Stimulated activated naive CD8-positive, alpha-beta T cell treated with anti-CD3 and anti-CD28 coated beads, Interleukin-15, amount 100 ng/mL, for 72 hours (primary cell): ENCODE results near the gene OR52E6.

Experiments
- ATAC-seq: fragments of 150-1000 bp; cut with Tn5 transposase; 2 replicates; pipeline ENCODE4 v1.10.0; 2021; ENCODE audit warnings: mild to moderate bottlenecking, moderate library complexity
- DNase-seq, 2 donors: peaks; one replicate each; pipeline ENCODE4 v3.0.0; 2021 to 2022
- H3K27ac Mint-ChIP-seq, 2 donors: one replicate each; pipeline ENCODE4 v1.8.0; 2022; ENCODE audit warnings: mild to moderate bottlenecking in 2 of 2, mixed read lengths in 2 of 2, moderate library complexity in 2 of 2
- H3K27me3 Mint-ChIP-seq: one replicate; pipeline ENCODE4 v1.8.0; 2022; ENCODE audit warnings: mixed read lengths
- H3K4me1 Mint-ChIP-seq: one replicate; pipeline ENCODE4 v1.8.0; 2022; ENCODE audit warnings: mild to moderate bottlenecking, mixed read lengths
- H3K4me3 Mint-ChIP-seq, 2 donors: one replicate each; pipeline ENCODE4 v1.8.0; 2022; ENCODE audit warnings: mild to moderate bottlenecking in 2 of 2, mixed read lengths in 2 of 2, moderate library complexity in 1 of 2
- H3K9me3 Mint-ChIP-seq, 2 donors: one replicate each; pipeline ENCODE4 v1.8.0; 2022; ENCODE audit warnings: mixed read lengths in 2 of 2

OR52E6 gene

GRCh38 chr11:5815534-5815933, 26.2 kb downstream of the OR52E6 start:
- H3K4me3 Mint-ChIP-seq, result no peak overlapping the region
- DNase-seq, result no peak
- H3K27me3 Mint-ChIP-seq, result peaks cover 3% of the 10 kb centered on the region
- no peak for ATAC-seq
- no peaks in the 10 kb centered on the region for H3K9me3 Mint-ChIP-seq
- H3K27ac Mint-ChIP-seq, result no peak overlapping the region
- H3K4me1 Mint-ChIP-seq, result peaks cover 6% of the 10 kb centered on the region

GRCh38 chr11:5809905-5810795, 31.5 kb downstream of the OR52E6 start:
- peaks cover 14% of the 10 kb centered on the region for H3K4me1 Mint-ChIP-seq
- H3K27me3 Mint-ChIP-seq, result peaks cover 22% of the 10 kb centered on the region
- DNase-seq, result no peak
- no peak overlapping the region for H3K4me3 Mint-ChIP-seq
- H3K27ac Mint-ChIP-seq, result no peak overlapping the region
- H3K9me3 Mint-ChIP-seq, result no peaks in the 10 kb centered on the region
- no peak for ATAC-seq

GRCh38 chr11:5809122-5809519, 32.6 kb downstream of the OR52E6 start:
- ATAC-seq (peak; percentile 51), DNase-seq (peak; percentile 10 to 11)
- no peak overlapping the region for H3K27ac Mint-ChIP-seq

GRCh38 chr11:5808500-5809121, 33.1 kb downstream of the OR52E6 start, which contains the start of gene OR52N2:
Gene OR52N2, plus strand, starts transcription at chr11:5808924. Its CDS starts 11,412 bp downstream, at chr11:5820336.
- Mint-ChIP-seq H3K4me3 (peak within 1 kb of the TSS; percentile 81 to 82), H3K4me1 (peaks cover 14% of the 10 kb centered on the region), H3K27me3 (peaks cover 22% of the 10 kb centered on the region), H3K27ac (peak within 1 kb of the TSS; percentile 44 to 57), H3K9me3 (peaks cover 7 to 9% of the 10 kb centered on the region in 2 donors)
- DNase-seq (peak; percentile 67 to 76), ATAC-seq (peak; percentile 90)

More at GRCh38 chr11:5809122-5809519, 32.6 kb downstream of the OR52E6 start:
- peaks cover 5% of the 10 kb centered on the region in 2 donors for H3K9me3 Mint-ChIP-seq
- peak overlapping the region; percentile 81 to 82 for H3K4me3 Mint-ChIP-seq
- H3K4me1 Mint-ChIP-seq, result peaks cover 14% of the 10 kb centered on the region
- H3K27me3 Mint-ChIP-seq, result peaks cover 22% of the 10 kb centered on the region

- no peak for ATAC-seq
- H3K27me3 Mint-ChIP-seq, result peaks cover 22% of the 10 kb centered on the region
- no peak for DNase-seq
- H3K9me3 Mint-ChIP-seq, result peaks cover 7 to 17% of the 10 kb centered on the region in 2 donors
- H3K27ac Mint-ChIP-seq, result no peak overlapping the region
- peaks cover 14% of the 10 kb centered on the region for H3K4me1 Mint-ChIP-seq
- H3K4me3 Mint-ChIP-seq, result no peak overlapping the region
These were observed 34.1 kb downstream of the OR52E6 start for GRCh38 chr11:5807580-5807979.

- Mint-ChIP-seq H3K27me3 (peaks cover 4% of the 10 kb centered on the region), H3K4me1 (peaks cover 8% of the 10 kb centered on the region), H3K4me3 (no peak overlapping the region), H3K9me3 (peaks cover 7 to 17% of the 10 kb centered on the region in 2 donors), H3K27ac (no peak overlapping the region)
- DNase-seq (no peak), ATAC-seq (no peak)
These were observed 37.7 kb downstream of the OR52E6 start for GRCh38 chr11:5803982-5804381.

- Mint-ChIP-seq H3K4me1 (no peaks in the 10 kb centered on the region), H3K9me3 (no peaks in the 10 kb centered on the region), H3K4me3 (no peak overlapping the region), H3K27ac (no peak overlapping the region), H3K27me3 (peaks cover 23% of the 10 kb centered on the region)
- ATAC-seq (no peak), DNase-seq (no peak)
These were observed 45.2 kb downstream of the OR52E6 start for GRCh38 chr11:5796541-5796940.

GRCh38 chr11:5791165-5791564, 50.5 kb downstream of the OR52E6 start, which contains the start of gene OR52N1:
Gene OR52N1, minus strand, starts transcription at chr11:5791265. Its CDS starts 2,449 bp downstream, at chr11:5788816.
- peaks cover 10% of the 10 kb centered on the region for H3K27me3 Mint-ChIP-seq
- no peak for DNase-seq
- no peaks in the 10 kb centered on the region for H3K9me3 Mint-ChIP-seq
- ATAC-seq, result no peak
- no peak within 1 kb of the TSS for H3K27ac Mint-ChIP-seq
- H3K4me3 Mint-ChIP-seq, result no peak within 1 kb of the TSS
- no peaks in the 10 kb centered on the region for H3K4me1 Mint-ChIP-seq
